UCSD-AML1 (cell line): ENCODE data around the gene NME1.
"Not testable (repeated sequence)": the region's sequence is repeated elsewhere in the genome, so short reads cannot be mapped to it uniquely, and the experiment has no call there.

Experiments
- DNase-seq: peaks from one replicate; lab custom pipeline; 2025; ENCODE audit not compliant: unreplicated experiment; lab: John Stamatoyannopoulos, UW

Gene NME1

GRCh38 chr17:51144266-51145022 is 8.9 kb upstream of the NME1 start:
- no peak for DNase-seq

- no peak for DNase-seq
Measured at GRCh38 chr17:51147650-51148049, 5.7 kb upstream of the NME1 start.

GRCh38 chr17:51149163-51149562 is 4.2 kb upstream of the NME1 start:
- no peak for DNase-seq

- DNase-seq, result no peak
Measured at GRCh38 chr17:51150932-51151331, 2.4 kb upstream of the NME1 start.

- no peak for DNase-seq
Measured at GRCh38 chr17:51152766-51153209, 571 bp upstream of the NME1 start.

- no peak for DNase-seq
Measured at GRCh38 chr17:51154176-51154575, 817 bp downstream of the NME1 start.

GRCh38 chr17:51155416-51155815 is 2.1 kb downstream of the NME1 start:
- DNase-seq, result no peak

GRCh38 chr17:51159604-51160003 is 6.2 kb downstream of the NME1 start:
- DNase-seq, result no peak

GRCh38 chr17:51161541-51161940 is 8.2 kb downstream of the NME1 start:
- no peak for DNase-seq

GRCh38 chr17:51164911-51165679 is 11.7 kb downstream of the NME1 start:
- no peak for DNase-seq

GRCh38 chr17:51165680-51166197 is 12.4 kb downstream of the NME1 start:
- no peak for DNase-seq

- DNase-seq, result peak; percentile 88
Measured at GRCh38 chr17:51166198-51166986, 13.0 kb downstream of the NME1 start, which contains the start of gene NME2. TSS of gene NME2 (plus strand) at chr17:51166411. CDS start at chr17:51166831, 420 bp downstream.

- peak; percentile 80 for DNase-seq
Measured at GRCh38 chr17:51166987-51167931, 13.9 kb downstream of the NME1 start.

GRCh38 chr17:51169340-51169739 is 16.0 kb downstream of the NME1 start:
- no peak for DNase-seq

- DNase-seq, result no peak
Measured at GRCh38 chr17:51170736-51171135, 17.4 kb downstream of the NME1 start.

- not testable (repeated sequence) for DNase-seq
Measured at GRCh38 chr17:51172030-51172429, 18.7 kb downstream of the NME1 start.

GRCh38 chr17:51180486-51180885 is 27.1 kb downstream of the NME1 start:
- DNase-seq, result no peak

- no peak for DNase-seq
Measured at GRCh38 chr17:51184124-51184523, 30.8 kb downstream of the NME1 start.

- DNase-seq, result no peak
Measured at GRCh38 chr17:51185763-51186332, 32.5 kb downstream of the NME1 start.
